Measurements from ENCODE around the gene DRD4.
"Not testable (repeated sequence)": the region's sequence is repeated elsewhere in the genome, so short reads cannot be mapped to it uniquely, and the experiment has no call there.

The DRD4 gene

GRCh38 chr11:647672-648158, 10.6 kb downstream of the DRD4 start:
- DNase-seq: not testable (repeated sequence)

DNA sequence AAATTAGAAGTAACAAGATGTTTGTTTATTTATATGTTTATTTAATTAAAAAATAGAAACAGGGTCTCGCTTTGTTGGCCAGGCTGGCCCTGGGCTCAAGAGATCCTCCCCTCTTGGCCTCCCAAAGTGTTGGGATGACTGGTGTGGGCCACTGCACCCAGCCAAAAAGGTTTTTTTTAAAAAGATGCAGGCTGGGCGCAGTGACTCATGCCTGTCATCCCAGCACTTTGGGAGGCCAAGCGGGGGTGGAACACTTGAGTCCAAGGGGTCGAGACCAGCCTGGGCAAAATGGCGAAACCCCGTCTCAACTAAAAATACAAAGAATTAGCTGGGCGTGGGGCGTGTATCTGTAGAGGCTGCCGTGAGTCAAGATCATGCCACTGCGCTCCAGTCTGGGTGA, 13.4 kb downstream of the DRD4 start:
- no peak for DNase-seq

- not testable (repeated sequence) for DNase-seq
Measured at GRCh38 chr11:653136-653535, 16.1 kb downstream of the DRD4 start.

GRCh38 chr11:653837-654236, 16.8 kb downstream of the DRD4 start:
- no peak for DNase-seq

DNA sequence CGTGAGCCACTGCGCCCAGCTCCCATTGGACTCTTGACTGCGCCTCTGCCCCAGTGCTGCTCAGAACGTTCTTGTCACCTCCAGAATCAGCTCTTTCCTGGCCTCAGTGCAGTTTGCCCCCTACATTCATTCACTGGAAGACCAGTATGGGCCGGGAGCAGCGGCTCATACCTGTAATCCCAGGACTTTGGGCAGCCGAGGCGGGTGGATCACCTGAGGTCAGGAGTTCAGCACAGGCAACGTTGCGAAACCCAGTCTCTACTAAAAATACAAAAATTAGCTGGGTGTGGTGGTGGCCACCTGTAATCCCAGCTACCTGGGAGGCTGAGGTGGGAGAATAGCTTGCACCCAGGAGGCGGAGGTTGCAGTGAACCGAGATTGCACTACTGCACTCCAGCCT, 17.4 kb downstream of the DRD4 start:
- DNase-seq: not testable (repeated sequence)

GRCh38 chr11:655036-655726, 18.1 kb downstream of the DRD4 start:
- DNase-seq: no peak

- DNase-seq: no peak
Measured at GRCh38 chr11:656426-656825, 19.4 kb downstream of the DRD4 start.

DNA sequence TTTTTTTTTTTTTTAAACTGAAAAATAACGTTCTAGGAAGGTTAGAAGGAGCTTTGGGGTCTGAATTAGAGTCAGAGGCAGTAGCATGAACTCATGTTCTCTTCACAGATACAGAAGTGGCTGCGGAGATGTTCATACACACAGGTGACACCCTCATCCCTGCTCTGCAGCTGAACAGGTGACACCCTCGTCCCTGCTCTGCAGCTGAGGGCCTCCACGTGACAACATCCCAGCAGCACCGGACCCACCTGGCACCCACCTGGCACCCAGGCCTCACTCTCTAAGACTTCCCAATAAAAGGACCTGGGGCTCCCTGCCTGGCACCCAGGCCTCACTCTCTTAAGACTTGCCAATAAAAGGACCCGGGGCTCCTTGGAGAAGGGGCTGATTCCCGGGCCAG, 19.8 kb downstream of the DRD4 start:
- DNase-seq: no peak

- no peak for DNase-seq
Measured at GRCh38 chr11:657691-658126, 20.6 kb downstream of the DRD4 start.

- DNase-seq: no peak
Measured at GRCh38 chr11:659532-660085, 22.5 kb downstream of the DRD4 start.

- DNase-seq: no peak
Measured at GRCh38 chr11:660281-660680, 23.2 kb downstream of the DRD4 start.

DNA sequence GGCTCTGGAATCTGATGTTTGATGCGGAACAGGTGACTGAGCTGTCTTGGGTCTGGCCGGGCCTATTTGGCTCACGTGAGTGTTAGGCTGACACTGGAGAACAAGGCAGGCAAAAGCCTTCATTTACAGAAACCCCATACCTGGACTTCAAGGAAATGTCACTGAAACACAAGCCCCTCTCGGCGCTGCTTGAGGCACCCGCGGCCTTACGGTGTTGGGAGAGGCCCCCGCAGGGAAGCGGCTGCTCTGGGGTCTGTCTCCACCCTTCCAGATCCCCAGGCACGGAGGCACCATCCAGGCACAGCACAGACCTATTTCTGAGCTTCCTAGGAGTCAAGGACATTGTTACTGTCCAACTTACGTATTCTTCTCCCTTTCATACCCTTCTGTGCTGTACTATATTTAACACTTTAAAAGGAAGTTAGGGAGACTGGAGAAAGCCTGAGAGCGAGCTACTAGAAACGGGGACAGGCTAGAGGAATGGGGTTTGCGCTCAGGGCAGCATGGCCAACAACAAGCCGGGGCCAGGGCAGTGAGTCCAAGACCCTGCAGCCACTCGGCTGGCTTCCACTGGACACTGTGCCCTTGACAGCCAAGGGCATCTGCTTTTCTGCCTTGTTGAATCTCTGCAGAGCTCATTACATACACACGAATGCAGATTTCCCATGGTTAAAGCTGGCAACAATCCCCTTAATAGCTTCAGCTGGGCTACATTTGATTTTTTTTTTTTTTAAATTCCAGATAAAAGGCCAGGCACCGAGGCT, 23.8 kb downstream of the DRD4 start:
- DNase-seq: no peak

DNA sequence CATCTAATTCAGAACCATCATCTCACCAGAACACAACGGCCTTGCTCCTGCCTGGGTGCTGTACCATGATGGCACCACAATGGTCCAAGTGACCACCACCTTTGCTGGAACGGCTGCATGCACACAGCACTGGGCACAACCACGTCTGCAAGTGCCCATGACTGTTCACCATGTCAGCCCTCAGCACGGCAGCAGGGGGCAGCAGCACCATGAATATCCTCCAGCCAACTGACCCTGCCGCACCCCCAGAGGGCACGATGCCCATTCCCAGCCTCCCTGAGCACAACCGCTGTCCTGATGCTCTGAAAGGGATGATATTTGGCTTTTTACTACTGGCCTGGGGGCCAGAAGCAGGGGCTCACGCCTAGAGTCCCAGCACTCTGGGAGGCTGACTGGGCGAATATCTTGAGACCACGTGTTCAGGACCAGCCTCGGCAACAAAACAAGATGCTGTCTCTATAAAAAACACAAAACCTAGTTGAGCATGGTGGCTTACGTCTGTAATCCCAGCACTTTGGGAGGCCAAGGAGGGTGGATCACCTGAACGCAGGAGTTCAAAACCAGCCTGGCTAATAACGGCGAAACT, 25.7 kb downstream of the DRD4 start:
- DNase-seq: no peak

DNA sequence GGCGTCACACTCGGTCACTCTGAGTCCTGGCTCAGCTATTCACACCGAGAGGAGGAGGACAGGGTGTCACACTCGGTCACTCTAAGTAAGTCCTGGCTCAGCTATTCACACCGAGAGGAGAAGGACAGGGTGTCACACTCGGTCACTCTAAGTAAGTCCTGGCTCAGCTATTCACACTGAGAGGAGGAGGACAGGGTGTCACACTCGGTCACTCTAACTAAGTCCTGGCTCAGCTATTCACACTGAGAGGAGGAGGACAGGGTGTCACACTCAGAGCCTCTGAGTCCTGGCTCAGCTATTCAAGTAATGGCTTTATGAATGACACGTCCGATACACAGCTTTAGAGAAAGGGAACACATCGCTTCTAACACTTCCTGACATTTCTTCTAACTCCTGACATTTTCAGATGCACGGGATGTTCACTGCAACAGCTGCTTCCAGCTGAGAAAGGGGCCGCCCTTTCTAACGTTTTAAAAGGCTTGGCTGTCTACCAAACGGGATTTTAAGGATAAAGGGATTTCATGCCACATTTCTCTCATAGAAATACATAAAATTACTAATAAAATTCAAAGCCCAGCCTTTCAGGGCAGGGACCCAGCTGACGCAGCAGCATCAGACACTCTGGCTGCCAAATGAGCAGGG, 28.1 kb downstream of the DRD4 start:
- DNase-seq: no peak

GRCh38 chr11:665704-666281, 28.7 kb downstream of the DRD4 start:
- no peak for DNase-seq

GRCh38 chr11:673866-674265, 36.8 kb downstream of the DRD4 start:
- no peak for DNase-seq

GRCh38 chr11:674406-674805, 37.3 kb downstream of the DRD4 start:
- DNase-seq: no peak

- no peak for DNase-seq
Measured at GRCh38 chr11:678297-678696, 41.2 kb downstream of the DRD4 start.

DNA sequence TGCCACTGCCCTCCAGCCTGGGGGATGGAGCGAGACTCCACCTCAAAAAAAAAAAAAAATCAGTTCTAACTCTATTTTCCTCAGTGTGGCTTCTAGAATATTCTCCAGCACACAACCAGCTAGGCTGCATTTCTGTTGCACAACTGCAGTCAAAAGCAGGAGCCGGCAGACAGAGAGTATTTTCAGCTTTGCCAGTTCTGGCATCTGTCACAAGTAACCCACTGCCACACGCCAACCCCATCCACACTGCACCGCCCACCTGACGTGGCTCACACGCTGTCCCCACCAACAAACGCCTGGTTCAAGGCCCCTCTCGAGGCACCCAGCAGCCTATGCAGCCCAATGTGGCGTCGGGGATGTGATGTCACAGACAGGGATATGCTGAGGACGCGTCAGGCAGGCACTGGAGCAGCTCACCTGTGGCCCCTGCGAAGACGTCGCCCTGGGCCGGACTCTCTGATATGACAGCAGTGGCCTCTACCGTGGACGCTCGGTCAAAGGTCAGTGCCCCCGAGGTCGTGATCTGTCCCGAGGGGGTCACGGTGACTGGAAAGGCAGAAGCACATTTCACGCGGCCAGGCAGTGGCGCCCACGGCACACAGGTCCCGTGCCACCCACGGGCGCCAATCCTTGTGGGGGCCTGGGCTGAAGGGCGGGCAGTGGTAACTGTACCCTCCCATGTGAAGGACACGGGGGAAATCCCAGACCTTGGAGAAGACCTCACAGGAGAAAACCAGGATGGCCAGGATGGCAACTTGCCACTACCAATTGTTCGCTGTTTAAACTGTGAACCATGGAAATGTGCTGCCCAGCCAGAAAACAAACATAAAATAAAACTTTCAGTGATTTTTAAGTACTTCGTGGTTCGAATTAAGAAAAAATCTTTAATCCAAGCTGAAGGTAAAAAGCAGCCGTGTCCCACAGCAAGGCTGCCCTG, 42.5 kb downstream of the DRD4 start:
- no peak for DNase-seq

- no peak for DNase-seq
Measured at GRCh38 chr11:680476-680875, 43.4 kb downstream of the DRD4 start.

DNA sequence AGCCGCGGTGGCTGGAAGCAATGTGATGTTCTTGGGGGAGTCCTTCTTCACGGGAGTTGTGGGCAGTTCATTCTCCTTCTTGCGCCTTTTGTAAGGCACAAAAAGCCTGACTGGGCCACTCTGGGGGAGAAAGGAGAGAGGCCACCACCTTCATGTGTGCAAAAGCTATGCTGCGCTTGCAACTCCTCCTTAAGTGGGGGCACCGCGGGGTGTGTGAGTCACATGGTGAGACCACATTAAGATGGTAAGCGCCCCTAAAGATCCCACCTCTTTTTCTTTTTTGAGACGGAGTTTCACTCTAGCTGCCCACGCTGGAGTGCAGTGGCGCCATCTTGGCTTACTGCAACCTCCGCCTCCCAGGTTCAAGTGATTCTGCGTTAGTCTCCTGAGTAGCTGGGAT, 43.9 kb downstream of the DRD4 start:
- no peak for DNase-seq
